A549 (cell line): ENCODE data around the gene CPOX. TPM values are rescaled to one million over a fixed set of nuclear protein-coding genes. Genes with fewer than 3 reads are reported as not detected.

ENCODE experiments used
- ATAC-seq, 2 experiments: fragments of 200-7000 bp in 1 of 2; fragments of >200 bp in 1 of 2; cut with Nextera tagmentation in 1 of 2; cut with Tn5 transposase in 1 of 2; 3 replicates each; pipeline versions ENCODE4 v1.8.0 to v1.9.1; 2018 to 2020; ENCODE audit warnings: mild to moderate bottlenecking in 1 of 2, moderate library complexity in 1 of 2
- CTCF ChIA-PET: fragments of 300-600 bp; sonication (Branson Sonifier 250); formaldehyde crosslinking; extraction: SDS; loops from one replicate; lab custom pipeline; 2021; ENCODE audit warnings: antibody characterized with exemption, inconsistent platforms; lab: Yijun Ruan, JAX
- POLR2A ChIA-PET: fragments of 350-600 bp; formaldehyde crosslinking; extraction: SDS; loops from one replicate; lab custom pipeline; 2021; ENCODE audit warnings: antibody characterized with exemption, inconsistent platforms; lab: Yijun Ruan, JAX
- DNase-seq, 2 experiments: peaks; one replicate each; pipeline versions ENCODE4 v3.0.0 to v3.0.0-alpha.2; 2011 to 2016; ENCODE audit warnings: low read depth in 1 of 2, low spot score in 1 of 2
- FAIRE-seq: peaks from 2 replicates; lab custom pipeline; 2011; peaks lifted over from hg19 to GRCh38; lab: Jason Lieb, UNC
- H3K27ac ChIP-seq, 2 experiments: fragments of >200 bp; sonication (Bioruptor Twin); formaldehyde crosslinking; 3 replicates each; pipeline ENCODE4 v1.5.1; 2016 to 2017
- H3K4me1 ChIP-seq: fragments of >200 bp; sonication (Bioruptor Twin); formaldehyde crosslinking; 3 replicates; pipeline ENCODE4 v1.6.1; 2016
- H3K4me2 ChIP-seq: fragments of >200 bp; sonication (Bioruptor Twin); formaldehyde crosslinking; 3 replicates; pipeline ENCODE4 v1.6.1; 2016
- H3K4me3 ChIP-seq: fragments of >200 bp; sonication (Bioruptor Twin); formaldehyde crosslinking; 3 replicates; pipeline ENCODE4 v1.5.1; 2016
- H3K9me3 ChIP-seq: fragments of >200 bp; sonication (Bioruptor Twin); formaldehyde crosslinking; 3 replicates; pipeline ENCODE4 v1.6.1; 2016
- BHLHE40 ChIP-seq: IDR thresholded peaks from 2 replicates; pipeline ENCODE4 v1.6.1; 2012; ENCODE audit warnings: low read depth, low read length, inconsistent platforms
- CBX2 ChIP-seq: fragments of 200-600 bp; sonication (generic); IDR thresholded peaks from 2 replicates; pipeline ENCODE4 v1.6.1; 2016; ENCODE audit warnings: low read depth, mild to moderate bottlenecking, borderline replicate concordance
- CBX8 ChIP-seq: fragments of 200-600 bp; sonication (generic); IDR thresholded peaks from 2 replicates; pipeline ENCODE4 v1.6.1; 2016
- CEBPB ChIP-seq, 2 experiments: fragments of >200 bp in 1 of 2; sonication (Bioruptor Twin) in 1 of 2; formaldehyde crosslinking in 1 of 2; IDR thresholded peaks; 2 replicates each; pipeline ENCODE4 v1.6.1; 2012 to 2016
- CTCF ChIP-seq: fragments of >200 bp; sonication (Bioruptor Twin); formaldehyde crosslinking; IDR thresholded peaks from 3 replicates; pipeline ENCODE4 v1.5.1; 2016
- ELK1 ChIP-seq: fragments of 150-350 bp; IDR thresholded peaks from 2 replicates; pipeline ENCODE4 v1.6.1; 2014; ENCODE audit warnings: low read depth, mild to moderate bottlenecking, low read length
- ESRRA ChIP-seq: fragments of 150-350 bp; IDR thresholded peaks from 2 replicates; pipeline ENCODE4 v1.6.1; 2014; ENCODE audit warnings: mild to moderate bottlenecking, low read length, borderline replicate concordance
- FOSB ChIP-seq: fragments of 250-450 bp; sonication (Bioruptor Pico); IDR thresholded peaks from 2 replicates; pipeline ENCODE4 v1.5.0; 2020; ENCODE audit warnings: mild to moderate bottlenecking, moderate library complexity
- GATA3 ChIP-seq: IDR thresholded peaks from 2 replicates; pipeline ENCODE4 v1.6.1; 2012; ENCODE audit warnings: borderline replicate concordance
- HEYL ChIP-seq: fragments of 250-450 bp; sonication (Bioruptor Pico); IDR thresholded peaks from 2 replicates; pipeline ENCODE4 v1.8.0; 2021; ENCODE audit warnings: mild to moderate bottlenecking, moderate library complexity
- HOXA7 ChIP-seq: fragments of 250-450 bp; sonication (Bioruptor Pico); IDR thresholded peaks from 2 replicates; pipeline ENCODE4 v1.5.0; 2020; ENCODE audit warnings: mild to moderate bottlenecking, moderate library complexity
- JUN ChIP-seq, 2 experiments: fragments of >200 bp; sonication (Bioruptor Twin); formaldehyde crosslinking; IDR thresholded peaks; 2 replicates in 1 of 2; 3 replicates in 1 of 2; pipeline ENCODE4 v1.6.1; 2016 to 2017
- KDM1A ChIP-seq: fragments of 200-600 bp; sonication (generic); IDR thresholded peaks from 2 replicates; pipeline ENCODE4 v1.6.1; 2016; ENCODE audit warnings: low read depth, mild to moderate bottlenecking
- MAFK ChIP-seq: fragments of 450-650 bp; IDR thresholded peaks from 2 replicates; pipeline ENCODE4 v1.6.1; 2014; ENCODE audit not compliant: partially characterized antibody
- NPAS2 ChIP-seq: fragments of 250-450 bp; sonication (Bioruptor Pico); IDR thresholded peaks from 2 replicates; pipeline ENCODE4 v1.8.0; 2022; ENCODE audit warnings: mild to moderate bottlenecking, moderate library complexity, borderline replicate concordance
- NR3C1 ChIP-seq: fragments of >200 bp; sonication (Bioruptor Twin); formaldehyde crosslinking; IDR thresholded peaks from 3 replicates; pipeline ENCODE4 v1.6.1; 2017
- RCOR1 ChIP-seq: fragments of 150-350 bp; IDR thresholded peaks from 2 replicates; pipeline ENCODE4 v1.6.1; 2014; ENCODE audit warnings: antibody characterized with exemption, low read length, low read depth
- REST ChIP-seq: fragments of 200-600 bp; sonication (generic); IDR thresholded peaks from 2 replicates; pipeline ENCODE4 v1.6.1; 2016; ENCODE audit warnings: antibody characterized with exemption, mild to moderate bottlenecking, moderate library complexity
- RNF2 ChIP-seq: fragments of 200-600 bp; sonication (generic); IDR thresholded peaks from 2 replicates; pipeline ENCODE4 v1.6.1; 2016; ENCODE audit warnings: low read depth, mild to moderate bottlenecking, antibody characterized with exemption, moderate library complexity, borderline replicate concordance
- TFCP2L1 ChIP-seq: fragments of 250-450 bp; sonication (Bioruptor Pico); IDR thresholded peaks from 2 replicates; pipeline ENCODE4 v1.5.0; 2021; ENCODE audit warnings: mild to moderate bottlenecking
- ZFP36 ChIP-seq: fragments of 450-650 bp; IDR thresholded peaks from 2 replicates; pipeline ENCODE4 v1.6.1; 2014; ENCODE audit warnings: borderline replicate concordance; ENCODE audit not compliant: partially characterized antibody
- ZSCAN20 ChIP-seq: fragments of 250-450 bp; sonication (Bioruptor Pico); IDR thresholded peaks from 2 replicates; pipeline ENCODE4 v1.8.0; 2022; ENCODE audit warnings: mild to moderate bottlenecking, moderate library complexity
- WGBS: methylation state at CpG from one replicate; pipeline ENCODE4 v1.1.6; 2017; ENCODE audit errors: missing lambda C conversion rate; 5-methylcytosine and 5-hydroxymethylcytosine counted together
- polyA plus RNA-seq, 4 experiments: library from polyadenylated mRNA; depleted of rRNA in 3 of 4; stranded (reverse); fragments of >200 nt; fragmentation: RNase III in 1 of 4; extraction: RNeasy Plus Mini Kit Qiagen cat#74134 plus additional on column Dnase treatment in 1 of 4; gene quantifications; 2 replicates in 3 of 4; 3 replicates in 1 of 4; pipeline ENCODE4 v1.2.3, GENCODE V29; 2011 to 2017

Gene CPOX
- polyA plus RNA-seq, 2 of the 4 experiments (the other 2 are of a cell fraction) = 25.7 to 30.3 TPM

- TF ChIP-seq REST = no peak
- no peak for TF ChIP-seq NR3C1
- no peak for TF ChIP-seq CBX8
- TF ChIP-seq HOXA7 = no peak
- TF ChIP-seq GATA3 = no peak
These were observed 35.1 kb downstream of the CPOX start (continued) for GRCh38 chr3:98558100-98558827.

- 26% methylated on average over 4 of the region's 4 CpGs for WGBS
- DNase-seq (no peak), FAIRE-seq (no peak), ATAC-seq (no peak)
- POLR2A ChIA-PET = no interaction called here
- CTCF ChIA-PET = interaction anchor here (0.8 kb wide), 1 partner anchor 16 kb away, joined by 3 read pairs; no protein-coding TSS in a partner anchor
- Histone ChIP-seq H3K4me1 (no peaks in the 10 kb centered on the region), H3K4me2 (no peak overlapping the region), H3K4me3 (no peak overlapping the region), H3K9me3 (no peaks in the 10 kb centered on the region), H3K27ac (no peak overlapping the region)
- TF ChIP-seq CTCF = no peak
- no peak for TF ChIP-seq ZFP36
- TF ChIP-seq KDM1A = no peak
- TF ChIP-seq HOXA7 = no peak
- TF ChIP-seq FOSB (CRISPR knock-in tag) = no peak
- TF ChIP-seq CBX2 = no peak
- no peak for TF ChIP-seq GATA3
- no peak for TF ChIP-seq CEBPB (IDR thresholded peaks at IDR 0.05)
These were observed 35.9 kb downstream of the CPOX start for GRCh38 chr3:98557324-98558010.

- no peak for FAIRE-seq
- no peak for ATAC-seq
- H3K27ac ChIP-seq = no peak overlapping the region
- H3K4me2 ChIP-seq = no peak overlapping the region
- 56% methylated on average over 7 of the region's 7 CpGs for WGBS
- no peak overlapping the region for H3K4me3 ChIP-seq
- DNase-seq = no peak
- H3K9me3 ChIP-seq = no peaks in the 10 kb centered on the region
- no peak for TF ChIP-seq HEYL (CRISPR knock-in tag)
- TF ChIP-seq ELK1 = no peak
- TF ChIP-seq ZSCAN20 (CRISPR knock-in tag) = no peak
- TF ChIP-seq CBX8 = no peak
- no peak for TF ChIP-seq JUN (IDR thresholded peaks at IDR 0.05)
- TF ChIP-seq MAFK = no peak
- no peak for TF ChIP-seq NPAS2 (CRISPR knock-in tag)
- no peak for TF ChIP-seq RNF2
- TF ChIP-seq ESRRA = no peak
- no peak for TF ChIP-seq TFCP2L1 (CRISPR knock-in tag)
- TF ChIP-seq BHLHE40 = no peak
- no peak for TF ChIP-seq RCOR1
- ChIA-PET CTCF (interaction anchor here (0.8 kb wide), 1 partner anchor 17 kb away, joined by 3 read pairs; no protein-coding TSS in a partner anchor), POLR2A (no interaction called here)
- H3K4me1 ChIP-seq = no peaks in the 10 kb centered on the region
These were observed 37.0 kb downstream of the CPOX start for GRCh38 chr3:98556164-98557130.
